ENCODE results near the gene SLCO1B1. TPM values are rescaled to one million over a fixed set of nuclear protein-coding genes. Genes with fewer than 3 reads are reported as not detected.

The SLCO1B1 gene
- total and polyA plus RNA-seq, 10 of the 15 experiments (the other 5 are each of a cell fraction or from before 2014, with no cell fraction given) = 0.15 TPM; not detected in 9

DNA sequence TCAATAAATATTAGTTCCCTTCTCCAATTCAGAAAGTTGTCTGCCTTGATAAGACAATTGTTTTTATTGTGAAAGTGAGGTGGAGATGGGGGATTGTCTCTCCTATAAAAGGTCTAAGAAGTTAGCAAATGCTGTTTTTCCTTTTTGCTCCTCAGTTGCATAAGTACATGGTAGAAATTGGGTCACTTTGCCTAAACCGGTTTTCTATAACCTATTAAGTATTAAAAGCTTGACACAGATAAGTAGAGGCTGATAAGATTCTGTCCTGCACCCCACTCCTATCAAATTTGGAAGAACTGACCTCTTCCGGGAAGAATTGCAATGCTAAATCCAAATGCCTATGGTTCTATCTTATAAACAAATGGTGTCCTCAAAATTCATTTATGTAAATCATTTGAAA, 7.0 kb downstream of the SLCO1B1 start:
- RAD21 ChIA-PET (ENCODE audit: unreplicated experiment) = no interaction called here
- H3K9me3 ChIP-seq (replicated peaks; ENCODE audit: control insufficient read depth, insufficient read depth, low read length) = no peaks in the 10 kb centered on the region
- ATAC-seq (no peak), FAIRE-seq (no peak), DNase-seq (ENCODE audit: low read depth, low spot score) (no peak)
- H3K79me2 ChIP-seq (ENCODE audit: control insufficient read depth, insufficient read depth, low read length) = no peaks in the 10 kb centered on the region
- H3K27ac ChIP-seq (ENCODE audit: control insufficient read depth, insufficient read depth) = no peak overlapping the region
- TF ChIP-seq MXI1 (IDR thresholded peaks at IDR 0.05; ENCODE audit: low read depth, low read length) (no peak), RCOR1 (conservative IDR thresholded peaks at IDR 0.05; ENCODE audit: low read depth, low read length) (no peak), TCF7 (IDR thresholded peaks at IDR 0.05; ENCODE audit: borderline replicate concordance) (no peak), KDM1A (IDR thresholded peaks at IDR 0.05; ENCODE audit: borderline replicate concordance) (no peak), LARP7 (IDR thresholded peaks at IDR 0.05) (no peak), MYC (IDR thresholded peaks at IDR 0.05; ENCODE audit: insufficient read depth, insufficient read length, insufficient replicate concordance, low read length, severe bottlenecking) (no peak), EZH2 (IDR thresholded peaks at IDR 0.05; ENCODE audit: borderline replicate concordance, control insufficient read depth, low read depth, low read length) (no peak), SMARCA5 (IDR thresholded peaks at IDR 0.05) (no peak), DPF2 (IDR thresholded peaks at IDR 0.05) (no peak), RAD21 (IDR thresholded peaks at IDR 0.05; ENCODE audit: insufficient read depth, low read depth, low read length) (no peak), ZZZ3 (IDR thresholded peaks at IDR 0.05; ENCODE audit: control insufficient read depth, insufficient read length, low read depth) (no peak), CBX5 (IDR thresholded peaks at IDR 0.05; ENCODE audit: low read depth) (no peak), EED (IDR thresholded peaks at IDR 0.05; ENCODE audit: low read depth) (no peak), STAT1 (conservative IDR thresholded peaks at IDR 0.05) (no peak), BMI1 (IDR thresholded peaks at IDR 0.05; ENCODE audit: borderline replicate concordance) (no peak), SUPT20H (IDR thresholded peaks at IDR 0.05; ENCODE audit: borderline replicate concordance, control insufficient read depth, low read depth, low read length) (no peak)
- TF ChIP-seq, protein P1, sequence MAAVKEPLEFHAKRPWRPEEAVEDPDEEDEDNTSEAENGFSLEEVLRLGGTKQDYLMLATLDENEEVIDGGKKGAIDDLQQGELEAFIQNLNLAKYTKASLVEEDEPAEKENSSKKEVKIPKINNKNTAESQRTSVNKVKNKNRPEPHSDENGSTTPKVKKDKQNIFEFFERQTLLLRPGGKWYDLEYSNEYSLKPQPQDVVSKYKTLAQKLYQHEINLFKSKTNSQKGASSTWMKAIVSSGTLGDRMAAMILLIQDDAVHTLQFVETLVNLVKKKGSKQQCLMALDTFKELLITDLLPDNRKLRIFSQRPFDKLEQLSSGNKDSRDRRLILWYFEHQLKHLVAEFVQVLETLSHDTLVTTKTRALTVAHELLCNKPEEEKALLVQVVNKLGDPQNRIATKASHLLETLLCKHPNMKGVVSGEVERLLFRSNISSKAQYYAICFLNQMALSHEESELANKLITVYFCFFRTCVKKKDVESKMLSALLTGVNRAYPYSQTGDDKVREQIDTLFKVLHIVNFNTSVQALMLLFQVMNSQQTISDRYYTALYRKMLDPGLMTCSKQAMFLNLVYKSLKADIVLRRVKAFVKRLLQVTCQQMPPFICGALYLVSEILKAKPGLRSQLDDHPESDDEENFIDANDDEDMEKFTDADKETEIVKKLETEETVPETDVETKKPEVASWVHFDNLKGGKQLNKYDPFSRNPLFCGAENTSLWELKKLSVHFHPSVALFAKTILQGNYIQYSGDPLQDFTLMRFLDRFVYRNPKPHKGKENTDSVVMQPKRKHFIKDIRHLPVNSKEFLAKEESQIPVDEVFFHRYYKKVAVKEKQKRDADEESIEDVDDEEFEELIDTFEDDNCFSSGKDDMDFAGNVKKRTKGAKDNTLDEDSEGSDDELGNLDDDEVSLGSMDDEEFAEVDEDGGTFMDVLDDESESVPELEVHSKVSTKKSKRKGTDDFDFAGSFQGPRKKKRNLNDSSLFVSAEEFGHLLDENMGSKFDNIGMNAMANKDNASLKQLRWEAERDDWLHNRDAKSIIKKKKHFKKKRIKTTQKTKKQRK (IDR thresholded peaks at IDR 0.05; ENCODE audit: low read depth, low read length) = no peak
- BruUV-seq (replicated peaks) = no TSS peak
- H3K36me3 ChIP-seq (ENCODE audit: control insufficient read depth in 2 of 2, insufficient read depth in 2 of 2, low read length in 1 of 2) = no peaks in the 10 kb centered on the region
- SMC1A ChIA-PET (ENCODE audit: uncharacterized antibody, unreplicated experiment) = no interaction called here
- no peak overlapping the region for H2AFZ ChIP-seq (ENCODE audit: control insufficient read depth, low read depth, low read length)
- no peaks in the 10 kb centered on the region for H3K4me1 ChIP-seq (ENCODE audit: control insufficient read depth, insufficient read depth, low read length)
- H4K20me1 ChIP-seq (ENCODE audit: control insufficient read depth, insufficient read depth) = no peaks in the 10 kb centered on the region
- no peak overlapping the region for H3K9ac ChIP-seq (ENCODE audit: control insufficient read depth, insufficient read depth, low read length)
- CTCF ChIA-PET = no interaction called here
- 50% methylated on average over 2 of the region's 2 CpGs for WGBS (ENCODE audit: insufficient coverage, insufficient replicate concordance, low lambda C conversion rate, missing lambda C conversion rate)
- POLR2A ChIA-PET = no interaction called here
- H3K27me3 ChIP-seq (replicated peaks in 1 of 2; ENCODE audit: control insufficient read depth in 2 of 2, insufficient read depth in 2 of 2, low read length in 1 of 2) = no peaks in the 10 kb centered on the region
- no peak overlapping the region for H3K4me3 ChIP-seq
- in situ Hi-C loops (cut with MboI) = no loop called here
- intact Hi-C loops (cut with micrococcal nuclease; ENCODE audit: unreplicated experiment) = no loop called here
- H3K4me2 ChIP-seq (ENCODE audit: control insufficient read depth, insufficient read depth) = no peak overlapping the region

All from GM12878 (cell line).